ENCODE data around the gene CFAP70. TPM values are rescaled to one million over a fixed set of nuclear protein-coding genes. Genes with fewer than 3 reads are reported as not detected.
"Not testable (repeated sequence)": the region's sequence is repeated elsewhere in the genome, so short reads cannot be mapped to it uniquely, and the experiment has no call there.

CFAP70 gene
- total RNA-seq, 1 donor: 1.1 TPM

- Histone ChIP-seq H3K4me1 (ENCODE audit: insufficient read depth, low read length) (no peaks in the 10 kb centered on the region), H3K4me3 (ENCODE audit: insufficient read depth, low read length) (no peak overlapping the region), H2AFZ (ENCODE audit: low read length) (peak overlapping the region; percentile 23), H3K36me3 (ENCODE audit: insufficient read depth, low read length) (no peaks in the 10 kb centered on the region), H3K9me3 (ENCODE audit: low read depth, low read length) (no peaks in the 10 kb centered on the region), H3K79me2 (ENCODE audit: insufficient read depth, low read length) (no peaks in the 10 kb centered on the region), H3K27ac (ENCODE audit: low read depth, low read length) (no peak overlapping the region), H4K20me1 (ENCODE audit: insufficient read depth, low read length) (no peaks in the 10 kb centered on the region), H3K4me2 (ENCODE audit: insufficient read depth, low read length) (no peak overlapping the region), H3K27me3 (ENCODE audit: insufficient read depth, low read length) (no peaks in the 10 kb centered on the region)
- TF ChIP-seq, protein P1, sequence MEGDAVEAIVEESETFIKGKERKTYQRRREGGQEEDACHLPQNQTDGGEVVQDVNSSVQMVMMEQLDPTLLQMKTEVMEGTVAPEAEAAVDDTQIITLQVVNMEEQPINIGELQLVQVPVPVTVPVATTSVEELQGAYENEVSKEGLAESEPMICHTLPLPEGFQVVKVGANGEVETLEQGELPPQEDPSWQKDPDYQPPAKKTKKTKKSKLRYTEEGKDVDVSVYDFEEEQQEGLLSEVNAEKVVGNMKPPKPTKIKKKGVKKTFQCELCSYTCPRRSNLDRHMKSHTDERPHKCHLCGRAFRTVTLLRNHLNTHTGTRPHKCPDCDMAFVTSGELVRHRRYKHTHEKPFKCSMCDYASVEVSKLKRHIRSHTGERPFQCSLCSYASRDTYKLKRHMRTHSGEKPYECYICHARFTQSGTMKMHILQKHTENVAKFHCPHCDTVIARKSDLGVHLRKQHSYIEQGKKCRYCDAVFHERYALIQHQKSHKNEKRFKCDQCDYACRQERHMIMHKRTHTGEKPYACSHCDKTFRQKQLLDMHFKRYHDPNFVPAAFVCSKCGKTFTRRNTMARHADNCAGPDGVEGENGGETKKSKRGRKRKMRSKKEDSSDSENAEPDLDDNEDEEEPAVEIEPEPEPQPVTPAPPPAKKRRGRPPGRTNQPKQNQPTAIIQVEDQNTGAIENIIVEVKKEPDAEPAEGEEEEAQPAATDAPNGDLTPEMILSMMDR (IDR thresholded peaks at IDR 0.05; ENCODE audit: extremely low read depth, low read depth, low read length): no peak
- no peak for DNase-seq (ENCODE audit: insufficient read length, low spot score, missing footprints)
These were observed 96.4 kb downstream of the CFAP70 start for GRCh38 chr10:73262105-73262730.

GRCh38 chr10:73261362-73261995 is 97.2 kb downstream of the CFAP70 start:
- TF ChIP-seq, protein P1 (IDR thresholded peaks at IDR 0.05; ENCODE audit: extremely low read depth, low read depth, low read length): no peak
- Histone ChIP-seq H4K20me1 (ENCODE audit: insufficient read depth, low read length) (no peaks in the 10 kb centered on the region), H3K27me3 (ENCODE audit: insufficient read depth, low read length) (no peaks in the 10 kb centered on the region), H3K4me2 (ENCODE audit: insufficient read depth, low read length) (no peak overlapping the region), H3K9me3 (ENCODE audit: low read depth, low read length) (no peaks in the 10 kb centered on the region), H3K4me1 (ENCODE audit: insufficient read depth, low read length) (no peaks in the 10 kb centered on the region), H3K79me2 (ENCODE audit: insufficient read depth, low read length) (no peaks in the 10 kb centered on the region), H2AFZ (ENCODE audit: low read length) (no peak overlapping the region), H3K27ac (ENCODE audit: low read depth, low read length) (no peak overlapping the region), H3K4me3 (ENCODE audit: insufficient read depth, low read length) (no peak overlapping the region), H3K36me3 (ENCODE audit: insufficient read depth, low read length) (no peaks in the 10 kb centered on the region)
- DNase-seq (ENCODE audit: insufficient read length, low spot score, missing footprints): no peak

GRCh38 chr10:73258612-73259011 is 100.1 kb downstream of the CFAP70 start:
- not testable (repeated sequence) for H3K4me2 ChIP-seq (ENCODE audit: insufficient read depth, low read length); H3K9me3 ChIP-seq (ENCODE audit: low read depth, low read length); H2AFZ ChIP-seq (ENCODE audit: low read length); H3K4me3 ChIP-seq (ENCODE audit: insufficient read depth, low read length); H3K4me1 ChIP-seq (ENCODE audit: insufficient read depth, low read length); H4K20me1 ChIP-seq (ENCODE audit: insufficient read depth, low read length); DNase-seq (ENCODE audit: insufficient read length, low spot score, missing footprints); H3K27ac ChIP-seq (ENCODE audit: low read depth, low read length); H3K27me3 ChIP-seq (ENCODE audit: insufficient read depth, low read length); H3K79me2 ChIP-seq (ENCODE audit: insufficient read depth, low read length); H3K36me3 ChIP-seq (ENCODE audit: insufficient read depth, low read length)

DNA sequence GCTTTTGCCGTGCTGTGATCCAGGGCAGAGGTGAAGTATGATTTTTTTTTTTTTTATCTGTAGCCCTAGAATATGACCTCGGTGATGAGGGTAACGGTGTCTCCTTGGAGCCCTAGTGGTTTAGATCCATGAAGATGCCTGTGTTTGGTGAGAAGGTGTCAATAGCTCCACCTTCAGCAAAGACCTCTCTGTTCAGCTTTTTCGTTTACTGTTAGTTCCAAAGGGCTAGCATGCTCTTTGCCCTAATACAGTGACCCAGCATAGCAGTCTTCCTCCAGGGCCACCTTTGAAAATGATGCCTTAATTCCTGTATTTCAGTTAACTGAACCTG is 105.5 kb downstream of the CFAP70 start:
- H2AFZ ChIP-seq (ENCODE audit: low read length): peak overlapping the region; percentile 99
- peak overlapping the region; percentile 95 for H3K27ac ChIP-seq (ENCODE audit: low read depth, low read length)
- H3K4me1 ChIP-seq (ENCODE audit: insufficient read depth, low read length): peaks cover 19% of the 10 kb centered on the region
- H3K79me2 ChIP-seq (ENCODE audit: insufficient read depth, low read length): peaks cover 43% of the 10 kb centered on the region
- peak overlapping the region; percentile 96 for H3K4me2 ChIP-seq (ENCODE audit: insufficient read depth, low read length)
- H3K27me3 ChIP-seq (ENCODE audit: insufficient read depth, low read length): no peaks in the 10 kb centered on the region
- H4K20me1 ChIP-seq (ENCODE audit: insufficient read depth, low read length): no peaks in the 10 kb centered on the region
- H3K4me3 ChIP-seq (ENCODE audit: insufficient read depth, low read length): peak overlapping the region; percentile 87
- no peaks in the 10 kb centered on the region for H3K9me3 ChIP-seq (ENCODE audit: low read depth, low read length)
- H3K36me3 ChIP-seq (ENCODE audit: insufficient read depth, low read length): peaks cover 25% of the 10 kb centered on the region
- TF ChIP-seq, protein P1 (IDR thresholded peaks at IDR 0.05; ENCODE audit: extremely low read depth, low read depth, low read length): no peak
- no peak for DNase-seq (ENCODE audit: insufficient read length, low spot score, missing footprints)
